DOHH2 (cell line): ENCODE measurements around the gene SNRNP35.

ENCODE experiments used
- H3F3A ChIP-seq: fragments of 200-600 bp; sonication (generic), shearing (Covaris generic); 2 replicates; pipeline ENCODE4 v1.6.0; 2016; ENCODE audit warnings: antibody characterized with exemption, mild to moderate bottlenecking; ENCODE audit not compliant: control insufficient read depth, insufficient read depth
- H3K27ac ChIP-seq: fragments of 200-600 bp; sonication (generic); 2 replicates; pipeline ENCODE4 v1.5.1; 2014; ENCODE audit warnings: low read depth, mild to moderate bottlenecking, low read length, moderate library complexity
- H3K27me3 ChIP-seq: fragments of 200-600 bp; sonication (generic); 2 replicates; pipeline ENCODE4 v1.6.1; 2014; ENCODE audit warnings: mild to moderate bottlenecking, low read length, mixed read lengths; ENCODE audit not compliant: control insufficient read depth
- H3K36me3 ChIP-seq: fragments of 200-600 bp; sonication (generic); 2 replicates; pipeline ENCODE4 v1.6.1; 2014; ENCODE audit warnings: mild to moderate bottlenecking, low read length, moderate library complexity, mixed read lengths; ENCODE audit not compliant: control insufficient read depth
- H3K4me1 ChIP-seq: fragments of 200-600 bp; sonication (generic); 2 replicates; pipeline ENCODE4 v1.6.1; 2014; ENCODE audit warnings: mild to moderate bottlenecking, low read length, mixed read lengths; ENCODE audit not compliant: control insufficient read depth
- H3K4me2 ChIP-seq: fragments of 200-600 bp; sonication (generic); 2 replicates; pipeline ENCODE4 v1.6.0; 2014; ENCODE audit warnings: mild to moderate bottlenecking, low read length, moderate library complexity
- H3K4me3 ChIP-seq: fragments of 200-600 bp; sonication (generic); 2 replicates; pipeline ENCODE4 v1.5.1; 2014; ENCODE audit warnings: mild to moderate bottlenecking, low read length, mixed read lengths
- H3K79me2 ChIP-seq: fragments of 200-600 bp; sonication (generic); 2 replicates; pipeline ENCODE4 v1.6.1; 2014; ENCODE audit warnings: mild to moderate bottlenecking, low read length, mixed read lengths; ENCODE audit not compliant: control insufficient read depth
- H3K9me2 ChIP-seq: fragments of 200-600 bp; sonication (generic); replicated peaks from 2 replicates; pipeline ENCODE4 v1.6.1; 2014; ENCODE audit warnings: mild to moderate bottlenecking, low read length, mixed read lengths; ENCODE audit not compliant: control insufficient read depth
- H3K9me3 ChIP-seq: fragments of 200-600 bp; sonication (generic); 2 replicates; pipeline ENCODE4 v1.6.1; 2014; ENCODE audit warnings: antibody characterized with exemption, low read length, mixed read lengths; ENCODE audit not compliant: control insufficient read depth, insufficient read depth
- H4K20me1 ChIP-seq: fragments of 200-600 bp; sonication (generic); 2 replicates; pipeline ENCODE4 v1.6.0; 2014; ENCODE audit warnings: low read depth, mild to moderate bottlenecking, antibody characterized with exemption, low read length, moderate library complexity; ENCODE audit not compliant: control insufficient read depth, insufficient read depth
- CTCF ChIP-seq: fragments of 200-600 bp; sonication (generic); IDR thresholded peaks from one replicate; pipeline ENCODE4 v1.5.1; 2014; ENCODE audit warnings: antibody characterized with exemption, mild to moderate bottlenecking, low read depth, low read length; ENCODE audit not compliant: poor library complexity, severe bottlenecking
- EZH2phosphoT487 ChIP-seq: fragments of 200-600 bp; sonication (generic); IDR thresholded peaks from 2 replicates; pipeline ENCODE4 v1.6.1; 2017; ENCODE audit warnings: borderline replicate concordance, mild to moderate bottlenecking, antibody characterized with exemption, low read length, moderate library complexity, mixed read lengths

SNRNP35 gene

GRCh38 chr12:123485756-123486155 is 27.8 kb downstream of the SNRNP35 start:
- TF ChIP-seq EZH2phosphoT487 (no peak), CTCF (no peak)
- H3K4me3 ChIP-seq, result no peak overlapping the region
- H3K4me1 ChIP-seq, result peaks cover 16% of the 10 kb centered on the region

GRCh38 chr12:123487428-123487827 is 29.5 kb downstream of the SNRNP35 start:
- no peaks in the 10 kb centered on the region for H3K9me2 ChIP-seq
- TF ChIP-seq CTCF, result no peak
- TF ChIP-seq EZH2phosphoT487, result no peak
- H3K36me3 ChIP-seq, result no peaks in the 10 kb centered on the region
- no peaks in the 10 kb centered on the region for H3K9me3 ChIP-seq
- no peak overlapping the region for H3K4me2 ChIP-seq
- H3F3A ChIP-seq, result no peaks in the 10 kb centered on the region
- H3K79me2 ChIP-seq, result no peaks in the 10 kb centered on the region
- peaks cover 11% of the 10 kb centered on the region for H3K4me1 ChIP-seq
- no peak overlapping the region for H3K27ac ChIP-seq
- H3K27me3 ChIP-seq, result peaks cover 5% of the 10 kb centered on the region; the same call in 1 of the 2 replicates
- no peak overlapping the region for H3K4me3 ChIP-seq
- no peaks in the 10 kb centered on the region for H4K20me1 ChIP-seq

More at GRCh38 chr12:123485756-123486155, 27.8 kb downstream of the SNRNP35 start:
- Histone ChIP-seq H3K9me3 (no peaks in the 10 kb centered on the region), H3K4me2 (no peak overlapping the region), H3F3A (no peaks in the 10 kb centered on the region), H3K79me2 (no peaks in the 10 kb centered on the region), H3K36me3 (no peaks in the 10 kb centered on the region), H3K27ac (no peak overlapping the region), H4K20me1 (no peaks in the 10 kb centered on the region), H3K27me3 (peaks cover 5% of the 10 kb centered on the region; the same call in 1 of the 2 replicates), H3K9me2 (no peaks in the 10 kb centered on the region)

- Histone ChIP-seq H3K27me3 (peaks cover 2% of the 10 kb centered on the region; the same call in 1 of the 2 replicates), H4K20me1 (no peaks in the 10 kb centered on the region), H3F3A (no peaks in the 10 kb centered on the region), H3K79me2 (no peaks in the 10 kb centered on the region), H3K4me3 (no peak overlapping the region), H3K9me2 (no peaks in the 10 kb centered on the region), H3K9me3 (no peaks in the 10 kb centered on the region), H3K27ac (no peak overlapping the region), H3K4me1 (peaks cover 8% of the 10 kb centered on the region), H3K36me3 (no peaks in the 10 kb centered on the region), H3K4me2 (no peak overlapping the region)
- TF ChIP-seq CTCF, result no peak
- TF ChIP-seq EZH2phosphoT487, result no peak
Observed at GRCh38 chr12:123488539-123489230, 30.7 kb downstream of the SNRNP35 start.
